WI38 (cell line): Measurements from ENCODE around the gene CPSF7.

Experiments
- H3K4me3 ChIP-seq: 2 replicates; pipeline ENCODE4 v1.5.1; 2011; ENCODE audit warnings: low read depth, mild to moderate bottlenecking, control low read depth, low read length
- TF ChIP-seq, protein P1 (sequence below): IDR thresholded peaks from 2 replicates; pipeline ENCODE4 v1.5.1; 2012; ENCODE audit warnings: low read depth, mild to moderate bottlenecking, control low read depth, low read length

The CPSF7 gene

DNA sequence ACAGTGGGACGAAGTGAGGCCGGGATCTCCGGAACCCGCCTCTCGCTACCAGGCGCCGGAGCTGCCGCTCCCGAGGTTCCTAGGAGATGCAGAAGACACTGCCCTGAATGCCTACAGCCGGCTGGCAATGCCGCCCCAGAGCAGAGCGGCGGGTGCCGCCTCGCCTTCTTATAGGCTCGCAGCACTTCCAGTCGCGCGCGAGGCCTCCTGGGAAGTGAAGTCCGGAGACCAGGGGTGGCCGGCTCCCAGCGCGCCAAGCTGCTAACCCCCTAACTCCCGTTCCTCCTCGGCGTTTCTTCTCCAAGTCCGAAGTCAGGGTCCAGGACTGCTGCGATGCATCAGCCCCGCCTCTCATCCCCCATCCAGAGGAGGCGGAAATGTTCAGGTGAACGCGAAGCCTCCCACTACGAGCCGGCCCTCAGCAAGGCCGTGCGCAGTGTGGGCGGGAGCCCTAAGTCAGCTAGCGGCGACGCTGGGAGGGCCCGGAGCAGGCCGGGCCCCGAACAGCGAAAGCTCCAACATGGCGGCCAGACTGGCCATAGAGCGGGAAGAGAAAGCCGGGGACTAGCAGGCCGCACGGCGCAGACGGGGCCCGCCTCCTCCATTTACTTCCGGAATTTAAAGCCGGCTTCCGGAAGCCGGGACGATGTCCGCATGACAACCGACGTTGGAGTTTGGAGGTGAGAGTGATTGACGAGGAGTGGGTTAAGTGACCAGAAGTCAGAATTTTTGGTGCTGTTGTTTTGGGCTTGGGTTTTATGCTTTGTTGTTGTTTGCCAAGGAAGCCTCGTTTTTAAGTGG lies 67.8 kb downstream of the CPSF7 start, which contains the start of the genes CYB561A3 and TMEM138:
TSS of gene CYB561A3 (minus strand) at position 142 of the 801 bp plus-strand sequence. CDS start 5,169 bp downstream, outside the sequence.
TSS of gene TMEM138 (plus strand) at position 634 of the 801 bp plus-strand sequence. CDS start 2,017 bp downstream, outside the sequence.
- peak within 1 kb of the TSS; percentile 78 for H3K4me3 ChIP-seq
- TF ChIP-seq, protein P1, sequence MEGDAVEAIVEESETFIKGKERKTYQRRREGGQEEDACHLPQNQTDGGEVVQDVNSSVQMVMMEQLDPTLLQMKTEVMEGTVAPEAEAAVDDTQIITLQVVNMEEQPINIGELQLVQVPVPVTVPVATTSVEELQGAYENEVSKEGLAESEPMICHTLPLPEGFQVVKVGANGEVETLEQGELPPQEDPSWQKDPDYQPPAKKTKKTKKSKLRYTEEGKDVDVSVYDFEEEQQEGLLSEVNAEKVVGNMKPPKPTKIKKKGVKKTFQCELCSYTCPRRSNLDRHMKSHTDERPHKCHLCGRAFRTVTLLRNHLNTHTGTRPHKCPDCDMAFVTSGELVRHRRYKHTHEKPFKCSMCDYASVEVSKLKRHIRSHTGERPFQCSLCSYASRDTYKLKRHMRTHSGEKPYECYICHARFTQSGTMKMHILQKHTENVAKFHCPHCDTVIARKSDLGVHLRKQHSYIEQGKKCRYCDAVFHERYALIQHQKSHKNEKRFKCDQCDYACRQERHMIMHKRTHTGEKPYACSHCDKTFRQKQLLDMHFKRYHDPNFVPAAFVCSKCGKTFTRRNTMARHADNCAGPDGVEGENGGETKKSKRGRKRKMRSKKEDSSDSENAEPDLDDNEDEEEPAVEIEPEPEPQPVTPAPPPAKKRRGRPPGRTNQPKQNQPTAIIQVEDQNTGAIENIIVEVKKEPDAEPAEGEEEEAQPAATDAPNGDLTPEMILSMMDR, result no peak

DNA sequence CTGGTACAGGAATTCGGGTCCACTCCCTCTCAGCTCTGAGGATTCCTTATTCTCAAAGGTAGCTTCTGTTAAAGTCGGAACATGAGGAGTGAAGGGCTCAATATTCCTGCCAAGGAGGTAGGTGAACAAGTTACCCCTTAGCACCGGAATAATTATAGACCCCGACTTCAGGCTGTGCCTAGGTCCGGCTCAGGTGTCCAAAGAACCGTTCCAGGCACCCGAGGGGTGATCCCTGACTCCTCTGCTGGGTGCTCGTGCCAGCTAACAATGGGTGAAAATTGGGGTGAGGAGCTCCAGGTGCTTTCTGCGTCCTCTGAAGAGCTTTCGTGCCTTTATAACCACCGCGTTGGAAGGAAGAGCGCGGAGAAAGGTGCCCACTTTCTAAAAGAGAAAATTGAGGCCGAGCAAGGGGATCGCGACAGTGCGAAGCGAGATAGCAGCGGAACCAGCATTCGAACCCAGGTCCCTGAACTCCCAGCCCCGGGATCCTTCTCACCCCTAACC lies 68.5 kb downstream of the CPSF7 start:
- TF ChIP-seq, protein P1, result no peak
- H3K4me3 ChIP-seq, result peak overlapping the region; percentile 78

DNA sequence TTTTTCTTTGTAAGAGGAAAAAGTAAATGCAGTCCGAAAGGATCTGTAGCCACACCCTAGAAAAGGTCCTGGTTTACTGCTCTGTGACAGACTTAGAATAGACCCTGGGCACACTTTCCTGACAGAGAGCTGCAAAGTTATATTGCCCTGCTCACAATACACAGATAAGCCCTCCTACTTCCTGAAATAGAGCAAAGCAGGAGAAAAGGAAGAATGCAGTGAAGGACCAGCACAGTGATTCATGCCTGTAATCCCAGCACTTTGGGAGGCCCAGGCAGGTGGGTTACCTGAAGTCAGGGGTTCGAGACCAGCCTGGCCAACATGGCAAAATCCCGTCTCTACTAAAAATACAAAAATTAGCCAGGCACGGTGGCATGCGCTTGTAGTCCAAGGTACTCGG lies 70.3 kb downstream of the CPSF7 start:
- no peak overlapping the region for H3K4me3 ChIP-seq
- TF ChIP-seq, protein P1, result no peak

DNA sequence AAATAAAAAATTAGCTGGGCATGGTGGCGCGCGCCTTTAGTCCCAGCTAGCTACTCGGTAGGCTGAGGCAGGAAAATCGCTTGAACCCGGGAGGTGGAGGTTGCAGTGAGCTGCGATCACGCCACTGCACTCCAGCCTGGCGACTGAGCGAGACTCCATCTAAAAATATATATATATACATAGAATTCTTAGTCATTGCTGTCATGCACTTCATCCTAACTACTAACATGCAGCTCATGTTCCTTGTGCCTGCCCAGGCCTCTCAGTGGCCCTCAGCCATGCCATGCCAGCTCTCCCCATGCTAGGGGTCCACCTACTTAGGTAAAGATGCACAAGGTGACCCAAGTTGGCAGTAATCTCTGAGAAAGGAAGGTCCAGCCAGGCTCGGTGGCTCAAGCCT lies 71.2 kb downstream of the CPSF7 start:
- no peak overlapping the region for H3K4me3 ChIP-seq

DNA sequence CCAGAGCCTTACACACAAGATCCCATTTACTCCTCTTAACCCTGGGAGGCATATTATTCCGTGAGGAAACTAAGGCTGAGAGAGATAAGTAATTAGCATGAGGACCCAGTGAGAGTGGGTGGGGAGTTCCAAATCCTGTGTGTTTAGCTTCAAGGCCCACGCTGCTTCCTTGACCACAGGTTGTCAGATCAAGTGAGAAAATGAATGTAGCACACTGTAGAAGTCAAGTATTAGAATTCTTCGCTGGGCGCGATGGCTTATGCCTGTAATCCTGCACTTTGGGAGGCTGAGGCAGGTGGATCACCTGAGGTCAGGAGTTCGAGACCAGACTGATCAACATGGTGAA lies 71.9 kb downstream of the CPSF7 start:
- TF ChIP-seq, protein P1, result no peak
- H3K4me3 ChIP-seq, result no peak overlapping the region

More for the DNA sequence above, 71.2 kb downstream of the CPSF7 start:
- TF ChIP-seq, protein P1, result no peak

DNA sequence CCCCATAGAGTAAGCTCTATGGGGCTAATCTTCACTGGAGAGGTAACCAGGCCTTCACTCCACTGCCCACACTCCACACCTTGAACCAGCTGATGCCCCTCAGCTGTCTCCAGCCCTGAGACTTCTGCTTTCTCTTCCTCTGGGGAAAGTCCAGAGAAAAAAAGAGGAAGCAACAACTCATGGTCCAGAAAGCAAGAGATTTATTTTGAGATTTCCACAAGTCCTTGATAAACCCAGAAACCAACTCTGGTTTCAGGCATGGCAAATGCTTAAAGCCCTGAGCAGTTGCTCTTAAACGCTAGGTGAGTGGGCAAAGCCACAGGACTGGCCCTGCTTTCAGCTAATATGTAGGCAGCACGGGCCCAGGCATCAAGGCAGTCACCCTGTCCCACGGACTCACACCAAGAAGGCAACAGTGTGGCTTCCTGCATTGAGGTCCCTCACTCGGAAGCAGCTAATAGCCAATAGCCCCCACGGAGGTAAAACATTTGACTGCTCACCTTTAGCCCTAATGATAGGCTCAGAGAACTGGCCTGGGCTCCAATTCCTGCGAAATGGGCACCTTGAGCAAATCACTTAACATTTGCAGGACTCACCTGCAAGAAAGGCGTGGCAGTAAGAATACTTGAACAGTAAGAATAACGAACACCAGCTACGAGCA lies 72.4 kb downstream of the CPSF7 start:
- TF ChIP-seq, protein P1, result no peak
- no peak overlapping the region for H3K4me3 ChIP-seq

DNA sequence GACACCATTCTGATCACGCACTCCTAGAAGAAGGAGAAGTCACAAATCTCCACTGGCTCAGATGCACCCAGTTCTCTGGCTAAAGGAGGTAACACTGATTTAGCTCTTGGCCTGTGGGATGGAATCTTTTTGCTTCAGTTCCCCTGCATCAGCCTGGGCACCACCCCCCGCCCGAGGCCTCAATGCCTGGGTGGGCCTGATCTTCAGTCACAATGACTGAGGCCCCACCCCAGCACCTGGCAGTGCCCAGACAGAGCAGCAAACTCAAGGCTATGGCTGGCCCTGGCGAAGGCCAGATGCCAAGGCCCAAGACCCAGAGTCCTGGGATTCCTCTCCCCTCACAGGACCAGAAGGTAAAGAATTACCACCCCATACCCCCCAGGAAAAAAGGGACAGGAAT lies 73.1 kb downstream of the CPSF7 start:
- TF ChIP-seq, protein P1, result no peak
- no peak overlapping the region for H3K4me3 ChIP-seq
